ENCODE results near the gene ADD3. TPM values are rescaled to one million over a fixed set of nuclear protein-coding genes. Genes with fewer than 3 reads are reported as not detected.

Gene ADD3, protein sequence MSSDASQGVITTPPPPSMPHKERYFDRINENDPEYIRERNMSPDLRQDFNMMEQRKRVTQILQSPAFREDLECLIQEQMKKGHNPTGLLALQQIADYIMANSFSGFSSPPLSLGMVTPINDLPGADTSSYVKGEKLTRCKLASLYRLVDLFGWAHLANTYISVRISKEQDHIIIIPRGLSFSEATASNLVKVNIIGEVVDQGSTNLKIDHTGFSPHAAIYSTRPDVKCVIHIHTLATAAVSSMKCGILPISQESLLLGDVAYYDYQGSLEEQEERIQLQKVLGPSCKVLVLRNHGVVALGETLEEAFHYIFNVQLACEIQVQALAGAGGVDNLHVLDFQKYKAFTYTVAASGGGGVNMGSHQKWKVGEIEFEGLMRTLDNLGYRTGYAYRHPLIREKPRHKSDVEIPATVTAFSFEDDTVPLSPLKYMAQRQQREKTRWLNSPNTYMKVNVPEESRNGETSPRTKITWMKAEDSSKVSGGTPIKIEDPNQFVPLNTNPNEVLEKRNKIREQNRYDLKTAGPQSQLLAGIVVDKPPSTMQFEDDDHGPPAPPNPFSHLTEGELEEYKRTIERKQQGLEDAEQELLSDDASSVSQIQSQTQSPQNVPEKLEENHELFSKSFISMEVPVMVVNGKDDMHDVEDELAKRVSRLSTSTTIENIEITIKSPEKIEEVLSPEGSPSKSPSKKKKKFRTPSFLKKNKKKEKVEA
- 10 to 100 TPM; 33.9 to 83.3 (median 49.9) TPM for total RNA-seq
- 10 to 100 TPM; 31.9 to 44.7 TPM for polyA plus RNA-seq

DNA sequence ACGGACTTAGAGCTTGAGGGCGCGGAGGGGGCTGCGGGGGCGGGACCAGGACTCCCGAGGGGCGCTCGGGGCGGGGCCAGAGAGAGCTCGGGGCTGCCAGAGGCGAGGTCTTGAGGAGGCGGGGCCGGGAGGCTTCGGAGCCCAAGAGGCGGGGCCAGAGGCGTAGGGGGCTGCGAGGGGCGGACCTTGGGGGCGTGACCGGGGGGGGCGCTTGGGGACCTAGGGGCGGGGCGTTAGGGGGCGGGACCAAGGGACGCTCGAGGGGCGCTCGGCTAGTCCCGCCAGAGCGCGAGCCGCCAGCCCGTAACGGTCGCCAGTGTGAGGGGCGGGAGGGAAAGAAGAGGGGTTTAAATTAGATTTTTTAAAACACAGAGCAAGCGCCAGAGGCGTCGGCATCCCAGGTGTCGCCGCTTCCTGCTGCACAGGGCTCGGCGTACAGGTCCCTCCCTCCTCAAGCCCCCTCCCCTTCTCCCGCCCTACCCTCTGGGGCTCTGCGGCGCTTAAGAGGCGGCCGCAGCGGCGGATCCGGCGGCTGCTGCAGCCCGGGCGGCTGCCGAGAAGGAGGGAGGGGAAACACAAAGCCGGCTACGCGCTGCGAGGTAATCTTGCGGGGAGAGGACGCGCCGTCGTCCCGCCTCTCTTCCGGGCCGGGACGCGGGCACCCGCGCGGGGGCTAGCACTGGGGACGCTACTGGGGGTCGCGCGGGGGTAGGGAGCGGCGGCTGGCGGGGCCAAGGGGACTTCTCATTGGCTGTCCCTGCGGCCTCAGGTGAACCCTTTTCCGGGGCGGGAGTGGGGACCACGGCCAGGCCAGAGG lies at the start of gene ADD3:
Gene ADD3 (plus strand): TSS at position 284 of the 817 bp plus-strand sequence. CDS start 92,670 bp downstream, outside the sequence.
- TF ChIP-seq CTCF (IDR thresholded peaks at IDR 0.05) = no peak
- 0 to 1% methylated on average over 58 to 83 of the region's 83 CpGs for WGBS, 2 donors
- Histone ChIP-seq H3K4me1 (peaks cover 13 to 63% (median 36%) of the 10 kb centered on the region in 3 donors), H3K4me3 (peak within 1 kb of the TSS; percentile 72 to 96 (median 86)), H3K9me3 (no peaks in the 10 kb centered on the region), H3K27me3 (no peaks in the 10 kb centered on the region), H3K27ac (peak within 1 kb of the TSS; percentile 76 to 89 (median 88)), H3K36me3 (no peaks in the 10 kb centered on the region)
- no peak for FAIRE-seq
- intact Hi-C loops (cut with DNase I) = no loop called here
- peak; percentile 84 to 95 (median 94) for DNase-seq
- peak; percentile 84 to 92 (median 84) for ATAC-seq

DNA sequence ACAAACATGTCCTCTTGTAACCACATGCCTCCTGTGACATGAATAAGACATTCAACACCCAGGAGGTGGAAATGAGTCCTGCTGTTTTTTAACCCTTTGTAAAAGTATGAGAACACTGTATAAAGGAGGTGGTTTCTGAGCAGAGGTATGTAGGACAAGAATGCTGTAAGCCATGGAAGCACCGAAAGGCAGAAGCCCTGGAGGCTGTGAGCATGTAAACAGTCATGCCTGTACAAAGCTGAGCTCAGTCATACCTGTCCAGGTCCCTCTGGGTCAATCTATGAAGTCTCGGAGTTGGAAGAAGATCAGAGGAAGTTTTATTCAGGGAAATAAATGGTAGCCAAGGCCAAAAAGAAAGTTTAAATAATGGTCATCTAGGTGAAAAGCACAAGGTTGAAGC lies 49.7 kb upstream of the ADD3 start:
- 36 to 41% methylated on average over 2 of the region's 2 CpGs for whole genome bisulfite sequencing, 2 donors
- DNase-seq = no peak
- Histone ChIP-seq H3K36me3 (no peaks in the 10 kb centered on the region), H3K4me1 (peaks cover 19 to 37% (median 32%) of the 10 kb centered on the region in 3 donors), H3K27me3 (no peaks in the 10 kb centered on the region), H3K9me3 (no peaks in the 10 kb centered on the region), H3K4me3 (no peak overlapping the region), H3K27ac (peak overlapping the region in 3 of 4 donors; percentile 25 to 59 (median 53))
- no peak for FAIRE-seq
- TF ChIP-seq CTCF (IDR thresholded peaks at IDR 0.05) = no peak
- peak; percentile 33 to 70 (median 60) for ATAC-seq
- intact Hi-C loops (cut with DNase I) = no loop called here

DNA sequence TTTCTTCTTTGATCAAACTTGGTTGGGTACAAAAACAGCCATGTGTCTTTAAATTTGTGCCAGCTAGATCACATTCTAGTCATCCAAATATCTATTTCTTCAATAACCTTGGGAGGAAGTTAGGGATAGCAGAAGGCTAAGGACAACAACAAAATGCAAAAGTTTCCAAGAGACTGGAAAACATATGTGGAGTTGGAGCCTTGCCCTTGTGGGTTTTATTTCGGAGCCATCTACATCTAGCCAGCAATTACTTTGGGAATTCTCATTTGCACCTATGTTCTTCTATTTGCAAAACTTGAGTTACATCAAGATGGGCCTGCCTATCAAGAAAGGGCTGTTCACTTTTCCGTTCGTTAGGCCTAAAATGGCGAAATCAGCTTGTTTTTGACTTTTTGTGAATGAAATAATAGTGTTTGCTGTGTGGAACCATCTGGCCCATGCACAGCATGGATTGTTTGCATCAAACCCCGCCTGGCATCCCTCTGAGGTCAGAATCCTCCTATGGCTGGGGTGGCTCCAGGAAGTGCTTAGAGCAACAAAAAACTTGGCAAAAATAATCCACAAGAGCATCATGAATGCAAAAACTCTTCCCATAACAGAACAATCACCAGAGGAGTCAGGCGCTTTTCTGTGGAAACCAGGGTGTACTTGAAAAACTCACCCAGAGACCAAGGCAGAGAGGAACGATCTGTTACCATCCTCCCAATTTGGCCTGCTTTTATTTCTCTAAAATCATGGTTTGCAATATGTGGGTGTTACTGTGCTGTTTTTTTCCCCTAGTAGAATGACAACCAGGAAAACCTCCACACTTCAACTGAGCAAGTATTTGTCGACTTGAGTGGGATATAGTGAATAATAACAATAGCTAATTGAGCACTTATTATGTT lies 48.3 kb upstream of the ADD3 start:
- peaks cover 19 to 37% (median 32%) of the 10 kb centered on the region in 3 donors for H3K4me1 ChIP-seq
- H3K36me3 ChIP-seq = no peaks in the 10 kb centered on the region
- H3K27me3 ChIP-seq = no peaks in the 10 kb centered on the region
- intact Hi-C loops (cut with DNase I) = no loop called here
- FAIRE-seq (no peak), ATAC-seq (no peak), DNase-seq (no peak)
- no peak for TF ChIP-seq CTCF (IDR thresholded peaks at IDR 0.05)
- 87 to 88% methylated on average over 8 of the region's 8 CpGs for WGBS, 2 donors
- no peaks in the 10 kb centered on the region for H3K9me3 ChIP-seq
- H3K27ac ChIP-seq = peak overlapping the region in 2 of 4 donors; percentile 8 to 36
- no peak overlapping the region for H3K4me3 ChIP-seq

GRCh38 chr10:109960682-109961081 lies 47.1 kb upstream of the ADD3 start:
- intact Hi-C loops (cut with DNase I) = no loop called here
- DNase-seq = no peak
- Histone ChIP-seq H3K27ac (peak overlapping the region in 2 of 4 donors; percentile 59 to 68), H3K4me3 (no peak overlapping the region), H3K4me1 (peaks cover 21 to 45% (median 43%) of the 10 kb centered on the region in 3 donors), H3K27me3 (no peaks in the 10 kb centered on the region), H3K9me3 (no peaks in the 10 kb centered on the region), H3K36me3 (no peaks in the 10 kb centered on the region)
- FAIRE-seq = no peak
- no peak for TF ChIP-seq CTCF (IDR thresholded peaks at IDR 0.05)
- WGBS, 2 donors = 58% methylated on average over 2 of the region's 2 CpGs
- ATAC-seq = no peak

All from pancreas (tissue), 10 donors.